Vagina (tissue), 2 donors: Measurements from ENCODE around the gene UST. TPM values are rescaled to one million over a fixed set of nuclear protein-coding genes. Genes with fewer than 3 reads are reported as not detected.

Experiments
- DNase-seq, 2 donors: peaks; one replicate each; pipeline ENCODE4 v3.0.0-alpha.2; 2017; ENCODE audit errors: extremely low spot score in 2 of 2
- H3K27ac ChIP-seq: fragments of 200-600 bp; sonication (generic); one replicate; pipeline ENCODE4 v1.5.1; 2019
- H3K27me3 ChIP-seq: fragments of 200-600 bp; sonication (generic); one replicate; pipeline ENCODE4 v1.5.1; 2019
- H3K36me3 ChIP-seq, 2 donors: fragments of 200-600 bp; sonication (generic); one replicate each; pipeline ENCODE4 v1.5.1; 2017 to 2019
- H3K4me1 ChIP-seq: fragments of 200-600 bp; sonication (generic); one replicate; pipeline ENCODE4 v1.5.1; 2019
- H3K4me3 ChIP-seq, 2 donors: fragments of 200-600 bp; sonication (generic); 1 replicate in 1 of 2; 2 replicates in 1 of 2; pipeline ENCODE4 v1.5.1; 2016 to 2019
- H3K9me3 ChIP-seq: fragments of 200-600 bp; sonication (generic); one replicate; pipeline ENCODE4 v1.5.1; 2019
- POLR2A ChIP-seq, 2 donors: fragments of 450-650 bp; IDR thresholded peaks; one replicate each; pipeline ENCODE4 v1.6.1; 2017; ENCODE audit warnings: antibody characterized with exemption in 2 of 2, mild to moderate bottlenecking in 2 of 2, moderate library complexity in 2 of 2
- POLR2AphosphoS5 ChIP-seq, 2 donors: sonication (generic); formaldehyde crosslinking; IDR thresholded peaks; one replicate each; pipeline ENCODE4 v1.9.0; 2017; ENCODE audit warnings: antibody characterized with exemption in 2 of 2, mild to moderate bottlenecking in 2 of 2, low read depth in 1 of 2; ENCODE audit not compliant: insufficient read depth in 1 of 2
- intact Hi-C: fragments of 100-400 bp; cut with DNase I; formaldehyde crosslinking; loops from one replicate; pipeline ENCODE4 v1.15.1; 2023
- total RNA-seq: library from RNA; depleted of rRNA; stranded (reverse); fragments of >200 nt; gene quantifications from one replicate; pipeline ENCODE4 v1.2.3, GENCODE V29; 2016
- TF ChIP-seq, protein P1 (sequence below), 3 experiments: fragments of 450-650 bp in 2 of 3; fragments of 200-600 bp in 1 of 3; sonication (generic) in 1 of 3; IDR thresholded peaks; one replicate each; pipeline ENCODE4 v1.5.1; 2017 to 2019; ENCODE audit warnings: antibody characterized with exemption in 3 of 3, mild to moderate bottlenecking in 2 of 3, moderate library complexity in 2 of 3

UST gene
- total RNA-seq, 1 donor from 2014 or later: 14.2 TPM

GRCh38 chr6:148884461-148884860 lies 137.6 kb downstream of the UST start:
- no peak overlapping the region for H3K4me3 ChIP-seq
- no peak for DNase-seq
- H3K36me3 ChIP-seq: no peaks in the 10 kb centered on the region
- peaks cover 29% of the 10 kb centered on the region for H3K4me1 ChIP-seq
- no peak overlapping the region for H3K27ac ChIP-seq
- TF ChIP-seq POLR2AphosphoS5 (IDR thresholded peaks at IDR 0.05; ENCODE audit: insufficient read depth in 1 of 2, low read depth in 1 of 2): no peak
- TF ChIP-seq, protein P1, sequence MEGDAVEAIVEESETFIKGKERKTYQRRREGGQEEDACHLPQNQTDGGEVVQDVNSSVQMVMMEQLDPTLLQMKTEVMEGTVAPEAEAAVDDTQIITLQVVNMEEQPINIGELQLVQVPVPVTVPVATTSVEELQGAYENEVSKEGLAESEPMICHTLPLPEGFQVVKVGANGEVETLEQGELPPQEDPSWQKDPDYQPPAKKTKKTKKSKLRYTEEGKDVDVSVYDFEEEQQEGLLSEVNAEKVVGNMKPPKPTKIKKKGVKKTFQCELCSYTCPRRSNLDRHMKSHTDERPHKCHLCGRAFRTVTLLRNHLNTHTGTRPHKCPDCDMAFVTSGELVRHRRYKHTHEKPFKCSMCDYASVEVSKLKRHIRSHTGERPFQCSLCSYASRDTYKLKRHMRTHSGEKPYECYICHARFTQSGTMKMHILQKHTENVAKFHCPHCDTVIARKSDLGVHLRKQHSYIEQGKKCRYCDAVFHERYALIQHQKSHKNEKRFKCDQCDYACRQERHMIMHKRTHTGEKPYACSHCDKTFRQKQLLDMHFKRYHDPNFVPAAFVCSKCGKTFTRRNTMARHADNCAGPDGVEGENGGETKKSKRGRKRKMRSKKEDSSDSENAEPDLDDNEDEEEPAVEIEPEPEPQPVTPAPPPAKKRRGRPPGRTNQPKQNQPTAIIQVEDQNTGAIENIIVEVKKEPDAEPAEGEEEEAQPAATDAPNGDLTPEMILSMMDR (IDR thresholded peaks at IDR 0.05): no peak
- TF ChIP-seq POLR2A (IDR thresholded peaks at IDR 0.05): no peak
- intact Hi-C loops: no loop called here
- H3K9me3 ChIP-seq: no peaks in the 10 kb centered on the region
- no peaks in the 10 kb centered on the region for H3K27me3 ChIP-seq

- no peak for DNase-seq
- Histone ChIP-seq H3K4me3 (no peak overlapping the region), H3K36me3 (no peaks in the 10 kb centered on the region), H3K9me3 (no peaks in the 10 kb centered on the region), H3K27ac (peak overlapping the region; percentile 29), H3K4me1 (peaks cover 29% of the 10 kb centered on the region), H3K27me3 (no peaks in the 10 kb centered on the region)
- TF ChIP-seq POLR2AphosphoS5 (IDR thresholded peaks at IDR 0.05; ENCODE audit: insufficient read depth in 1 of 2, low read depth in 1 of 2): no peak
- TF ChIP-seq, protein P1 (IDR thresholded peaks at IDR 0.05): no peak
- no peak for TF ChIP-seq POLR2A (IDR thresholded peaks at IDR 0.05)
- intact Hi-C loops: no loop called here
Observed at GRCh38 chr6:148885136-148885865, 138.5 kb downstream of the UST start.

GRCh38 chr6:148885925-148886845 lies 139.4 kb downstream of the UST start:
- no peaks in the 10 kb centered on the region for H3K36me3 ChIP-seq
- intact Hi-C loops: no loop called here
- peak overlapping the region; percentile 29 for H3K27ac ChIP-seq
- H3K27me3 ChIP-seq: no peaks in the 10 kb centered on the region
- H3K4me1 ChIP-seq: peaks cover 29% of the 10 kb centered on the region
- no peak overlapping the region for H3K4me3 ChIP-seq
- TF ChIP-seq, protein P1 (IDR thresholded peaks at IDR 0.05): no peak
- TF ChIP-seq POLR2AphosphoS5 (IDR thresholded peaks at IDR 0.05; ENCODE audit: insufficient read depth in 1 of 2, low read depth in 1 of 2): peak in 1 of 2 donors; percentile 29
- no peak for DNase-seq
- H3K9me3 ChIP-seq: no peaks in the 10 kb centered on the region

DNA sequence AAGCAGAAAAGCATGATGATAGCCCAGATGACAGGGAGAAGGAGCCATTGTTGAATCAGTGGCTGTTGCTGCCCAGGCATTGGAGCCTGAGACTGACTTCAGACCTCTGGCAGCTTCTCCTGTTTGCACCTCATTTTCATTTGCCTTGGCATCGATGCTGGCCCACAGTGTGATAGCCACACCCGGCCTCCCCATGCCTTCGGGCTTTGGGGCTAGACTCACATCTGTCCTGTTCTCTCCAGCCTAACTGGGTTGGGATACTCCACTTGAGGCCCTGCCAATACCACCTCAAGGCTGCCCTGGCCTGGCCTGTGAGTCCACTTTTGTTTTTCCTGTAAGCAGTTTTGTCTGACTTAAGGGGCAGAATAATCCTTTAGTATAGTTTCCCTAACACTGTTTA lies 140.4 kb downstream of the UST start:
- H3K27me3 ChIP-seq: no peaks in the 10 kb centered on the region
- intact Hi-C loops: no loop called here
- no peaks in the 10 kb centered on the region for H3K9me3 ChIP-seq
- peaks cover 29% of the 10 kb centered on the region for H3K4me1 ChIP-seq
- H3K4me3 ChIP-seq: no peak overlapping the region
- no peaks in the 10 kb centered on the region for H3K36me3 ChIP-seq
- TF ChIP-seq POLR2AphosphoS5 (IDR thresholded peaks at IDR 0.05; ENCODE audit: insufficient read depth in 1 of 2, low read depth in 1 of 2) (no peak), POLR2A (IDR thresholded peaks at IDR 0.05) (no peak)
- TF ChIP-seq, protein P1 (IDR thresholded peaks at IDR 0.05): no peak
- no peak overlapping the region for H3K27ac ChIP-seq
- DNase-seq: no peak
